Type B pancreatic cell (in vitro differentiated cells): ENCODE measurements around the gene CELA3B. TPM values are rescaled to one million over a fixed set of nuclear protein-coding genes. Genes with fewer than 3 reads are reported as not detected.

Experiments
- DNase-seq: peaks from one replicate; pipeline ENCODE4 v3.0.0; 2021; ENCODE audit warnings: mixed read lengths; ENCODE audit not compliant: unreplicated experiment; ENCODE audit errors: extremely low spot score
- H3K27ac Mint-ChIP-seq: 2 replicates; pipeline ENCODE4 v1.8.0; 2021; ENCODE audit warnings: mild to moderate bottlenecking, mixed read lengths
- H3K27me3 Mint-ChIP-seq: 2 replicates; pipeline ENCODE4 v1.8.0; 2021; ENCODE audit warnings: mixed read lengths
- H3K36me3 Mint-ChIP-seq: 2 replicates; pipeline ENCODE4 v1.8.0; 2021; ENCODE audit warnings: mixed read lengths
- H3K4me1 Mint-ChIP-seq: one replicate; pipeline ENCODE4 v1.8.0; 2021; ENCODE audit warnings: mixed read lengths; ENCODE audit not compliant: unreplicated experiment
- H3K4me3 Mint-ChIP-seq: 2 replicates; pipeline ENCODE4 v1.8.0; 2021; ENCODE audit warnings: mild to moderate bottlenecking, mixed read lengths
- H3K9me3 Mint-ChIP-seq: 2 replicates; pipeline ENCODE4 v1.8.0; 2021; ENCODE audit warnings: mixed read lengths
- total RNA-seq: library from RNA; stranded (reverse); gene quantifications from 2 replicates; pipeline ENCODE4 v1.2.1, GENCODE V29; 2021; ENCODE audit warnings: low replicate concordance
- TF ChIP-seq, protein P1 (sequence below): fragments of 200-600 bp; sonication (generic); conservative IDR thresholded peaks from 2 replicates; pipeline ENCODE4 v1.5.0; 2021; ENCODE audit warnings: antibody characterized with exemption, mild to moderate bottlenecking

The CELA3B gene
- total RNA-seq, 1 donor from 2014 or later = not detected

DNA sequence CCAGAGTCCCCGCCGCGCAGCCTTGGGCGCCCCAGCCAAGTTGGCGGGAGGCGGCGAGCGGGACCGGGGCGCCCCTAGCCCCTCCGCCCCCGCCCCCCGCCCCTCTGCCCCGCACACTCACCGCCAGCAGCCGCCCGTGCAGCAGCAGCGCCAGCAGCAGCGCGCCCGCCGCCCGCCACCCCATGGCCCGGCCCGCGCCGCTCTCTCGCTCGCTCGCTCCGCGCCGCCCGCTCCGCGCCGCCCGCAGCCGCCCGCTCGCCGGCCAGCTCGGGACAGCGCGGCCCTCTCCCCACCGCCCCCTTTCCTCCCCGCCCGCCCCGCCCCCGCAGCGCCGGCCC lies 39.8 kb upstream of the CELA3B start, which contains the start of gene HSPG2:
Gene HSPG2 (minus strand): TSS at position 277 of the 338 bp plus-strand sequence. CDS start 93 bp downstream, at position 184.
- Mint-ChIP-seq H3K27ac (peak within 1 kb of the TSS; percentile 91), H3K9me3 (no peaks in the 10 kb centered on the region), H3K36me3 (no peaks in the 10 kb centered on the region), H3K4me1 (peaks cover 51% of the 10 kb centered on the region), H3K27me3 (no peaks in the 10 kb centered on the region), H3K4me3 (peak within 1 kb of the TSS; percentile 90)
- no peak for DNase-seq
- TF ChIP-seq, protein P1, sequence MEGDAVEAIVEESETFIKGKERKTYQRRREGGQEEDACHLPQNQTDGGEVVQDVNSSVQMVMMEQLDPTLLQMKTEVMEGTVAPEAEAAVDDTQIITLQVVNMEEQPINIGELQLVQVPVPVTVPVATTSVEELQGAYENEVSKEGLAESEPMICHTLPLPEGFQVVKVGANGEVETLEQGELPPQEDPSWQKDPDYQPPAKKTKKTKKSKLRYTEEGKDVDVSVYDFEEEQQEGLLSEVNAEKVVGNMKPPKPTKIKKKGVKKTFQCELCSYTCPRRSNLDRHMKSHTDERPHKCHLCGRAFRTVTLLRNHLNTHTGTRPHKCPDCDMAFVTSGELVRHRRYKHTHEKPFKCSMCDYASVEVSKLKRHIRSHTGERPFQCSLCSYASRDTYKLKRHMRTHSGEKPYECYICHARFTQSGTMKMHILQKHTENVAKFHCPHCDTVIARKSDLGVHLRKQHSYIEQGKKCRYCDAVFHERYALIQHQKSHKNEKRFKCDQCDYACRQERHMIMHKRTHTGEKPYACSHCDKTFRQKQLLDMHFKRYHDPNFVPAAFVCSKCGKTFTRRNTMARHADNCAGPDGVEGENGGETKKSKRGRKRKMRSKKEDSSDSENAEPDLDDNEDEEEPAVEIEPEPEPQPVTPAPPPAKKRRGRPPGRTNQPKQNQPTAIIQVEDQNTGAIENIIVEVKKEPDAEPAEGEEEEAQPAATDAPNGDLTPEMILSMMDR = no peak

GRCh38 chr1:21937372-21938121 lies 39.3 kb upstream of the CELA3B start:
- TF ChIP-seq, protein P1 = no peak
- H3K27ac Mint-ChIP-seq = peak overlapping the region; percentile 91
- H3K9me3 Mint-ChIP-seq = no peaks in the 10 kb centered on the region
- H3K36me3 Mint-ChIP-seq = no peaks in the 10 kb centered on the region
- peak overlapping the region; percentile 90 for H3K4me3 Mint-ChIP-seq
- no peaks in the 10 kb centered on the region for H3K27me3 Mint-ChIP-seq
- peaks cover 51% of the 10 kb centered on the region for H3K4me1 Mint-ChIP-seq
- peak; percentile 92 for DNase-seq

DNA sequence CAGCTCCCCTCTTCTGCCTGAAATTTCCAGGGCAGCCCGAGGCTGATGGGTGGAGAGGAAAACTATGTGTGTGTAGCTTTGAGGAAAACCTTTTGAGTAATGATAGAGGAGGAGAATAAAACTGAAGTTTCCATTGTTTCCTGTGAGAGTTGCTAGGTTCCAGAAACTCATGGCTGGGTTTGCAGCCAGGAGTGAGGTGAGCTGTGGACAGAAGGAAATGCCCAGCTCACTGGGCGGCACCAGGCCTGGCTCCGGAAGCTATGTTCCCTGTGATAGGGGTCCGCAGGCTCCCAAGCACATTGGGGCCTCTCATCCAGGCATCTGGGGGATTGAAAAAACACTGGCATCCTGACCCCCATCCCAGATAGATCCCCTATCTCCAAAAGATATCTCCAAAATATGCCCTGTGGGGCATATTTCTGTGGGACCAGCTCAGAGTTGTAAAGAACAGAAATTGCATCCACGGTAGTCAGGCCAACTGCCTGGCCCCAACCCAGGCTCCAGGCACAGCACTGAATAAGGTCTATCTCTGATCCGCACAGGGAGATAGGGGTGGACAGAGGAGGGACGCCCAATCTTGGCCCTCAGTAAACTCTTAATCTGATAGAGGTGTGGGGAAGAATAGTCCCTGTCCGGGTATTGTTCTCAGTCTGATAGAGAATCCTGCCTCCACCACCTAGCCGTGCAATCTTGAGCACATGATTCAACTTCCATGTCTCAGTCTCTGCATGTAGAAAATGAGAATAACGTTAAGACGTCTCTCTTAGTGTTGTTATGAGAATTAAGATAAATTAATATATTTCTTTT lies 37.9 kb upstream of the CELA3B start:
- Mint-ChIP-seq H3K9me3 (no peaks in the 10 kb centered on the region), H3K27ac (peak overlapping the region; percentile 82), H3K27me3 (no peaks in the 10 kb centered on the region), H3K4me1 (peaks cover 51% of the 10 kb centered on the region), H3K36me3 (no peaks in the 10 kb centered on the region), H3K4me3 (peak overlapping the region; percentile 81)
- TF ChIP-seq, protein P1 = no peak
- no peak for DNase-seq

- peak overlapping the region; percentile 36 for H3K27ac Mint-ChIP-seq
- peak overlapping the region; percentile 49 for H3K4me3 Mint-ChIP-seq
- peaks cover 55% of the 10 kb centered on the region for H3K4me1 Mint-ChIP-seq
- TF ChIP-seq, protein P1 = peak; percentile 63
- H3K9me3 Mint-ChIP-seq = no peaks in the 10 kb centered on the region
- DNase-seq = no peak
- H3K27me3 Mint-ChIP-seq = no peaks in the 10 kb centered on the region
- no peaks in the 10 kb centered on the region for H3K36me3 Mint-ChIP-seq
Measured at GRCh38 chr1:21939650-21940374, 37.0 kb upstream of the CELA3B start.

DNA sequence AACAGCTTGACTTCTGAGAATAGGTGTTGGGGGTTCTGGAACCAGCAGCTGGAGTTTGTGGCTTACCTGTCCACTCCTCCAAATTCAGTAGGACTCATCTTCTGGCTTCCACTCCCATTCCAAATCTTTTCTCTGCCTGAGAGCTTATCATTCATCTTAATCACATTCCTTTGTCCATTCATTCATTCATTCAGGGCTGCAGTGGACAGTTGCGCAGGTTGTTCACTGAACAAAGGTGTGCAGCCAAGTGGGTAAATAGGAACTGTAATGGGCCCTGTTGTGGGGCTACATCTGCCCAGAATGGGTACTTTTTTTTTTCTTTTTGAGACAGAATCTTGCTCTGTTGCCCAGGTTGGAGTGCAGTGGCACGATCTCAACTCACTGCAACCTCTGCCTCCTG lies 36.3 kb upstream of the CELA3B start:
- Mint-ChIP-seq H3K27me3 (no peaks in the 10 kb centered on the region), H3K4me3 (peak overlapping the region; percentile 49), H3K36me3 (no peaks in the 10 kb centered on the region), H3K4me1 (peaks cover 51% of the 10 kb centered on the region), H3K27ac (no peak overlapping the region), H3K9me3 (no peaks in the 10 kb centered on the region)
- TF ChIP-seq, protein P1 = no peak
- no peak for DNase-seq
